GM12878 (cell line): ENCODE data around the gene STX12.

ENCODE experiments used
- CTCF ChIP-seq, 3 experiments: IDR thresholded peaks in 2 of 3; conservative IDR thresholded peaks in 1 of 3; 2 replicates each; pipeline ENCODE4 v1.5.1; 2011; ENCODE audit warnings: low read depth in 3 of 3, low read length in 3 of 3, mild to moderate bottlenecking in 3 of 3, control low read depth in 2 of 3, moderate library complexity in 2 of 3, inconsistent platforms in 1 of 3, mixed read lengths in 1 of 3; ENCODE audit not compliant: control insufficient read depth in 2 of 3, insufficient read depth in 1 of 3; ENCODE audit errors: extremely low read depth in 1 of 3
- ESRRA ChIP-seq: IDR thresholded peaks from 2 replicates; pipeline ENCODE4 v1.6.1; 2012; ENCODE audit warnings: mild to moderate bottlenecking, low read length, improper control_type of control experiment
- RAD51 ChIP-seq: fragments of 450-650 bp; IDR thresholded peaks from 2 replicates; pipeline ENCODE4 v1.6.1; 2016; ENCODE audit warnings: moderate library complexity, mild to moderate bottlenecking, inconsistent platforms

GRCh38 chr1:27795601-27796000 lies 22.6 kb downstream of the STX12 start:
- no peak for TF ChIP-seq RAD51
- TF ChIP-seq CTCF (IDR thresholded peaks at IDR 0.05 in 2 of 3, conservative IDR thresholded peaks at IDR 0.05 in 1 of 3; ENCODE audit: control insufficient read depth in 2 of 3, extremely low read depth in 1 of 3, insufficient read depth in 1 of 3, low read depth in 3 of 3, low read length in 3 of 3) = no peak
- no peak for TF ChIP-seq ESRRA
